Measurements from ENCODE around the gene CPOX. TPM values are rescaled to one million over a fixed set of nuclear protein-coding genes. Genes with fewer than 3 reads are reported as not detected.
A peak's percentile ranks its signal among the peaks of the same experiment; 100 is the strongest.

The CPOX gene
- total RNA-seq, 1 experiment from 2014 or later: 24.7 TPM

DNA sequence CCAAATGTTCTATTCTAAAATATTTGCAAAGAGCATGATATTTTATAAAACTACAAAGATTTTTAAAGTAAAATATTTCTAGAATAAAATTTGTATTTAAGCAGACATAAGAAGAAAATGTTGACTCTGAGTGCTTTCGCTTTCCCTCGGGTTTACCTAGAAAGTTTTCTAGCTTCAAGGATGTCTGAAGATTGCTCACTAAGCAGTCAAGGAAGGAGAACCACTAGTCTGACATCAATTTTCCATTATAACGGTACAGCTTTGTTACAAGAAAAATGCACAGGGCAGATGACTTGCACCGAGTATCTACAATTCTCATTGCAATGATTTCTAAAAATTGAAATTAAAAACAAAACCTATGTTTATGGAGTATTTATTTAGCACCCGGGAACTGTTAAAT lies 47.5 kb downstream of the CPOX start:
- Mint-ChIP-seq H3K4me1 (peaks cover 5 to 11% of the 10 kb centered on the region in 2 experiments), H3K36me3 (ENCODE audit: insufficient read depth in 1 of 3, low read depth in 3 of 3) (no peaks in the 10 kb centered on the region), H3K27me3 (ENCODE audit: low read depth) (no peaks in the 10 kb centered on the region), H3K27ac (0 out of 7 replicates have a peak overlapping the region, but pooled peaks of 1 of the 3 experiments have one; percentile 16), H3K4me3 (no peak overlapping the region), H3K9me3 (no peaks in the 10 kb centered on the region)
- Histone ChIP-seq H3K4me2 (ENCODE audit: insufficient read depth, insufficient read length, low read length) (no peak overlapping the region), H4K5ac (ENCODE audit: insufficient read length, low read depth, low read length) (no peak overlapping the region), H3K23me2 (ENCODE audit: insufficient read length, low read depth, low read length, poor library complexity, severe bottlenecking) (no peaks in the 10 kb centered on the region), H2AK5ac (ENCODE audit: insufficient read length, low read length) (no peak overlapping the region), H3K79me2 (ENCODE audit: insufficient read depth, low read length) (no peaks in the 10 kb centered on the region), H3K14ac (ENCODE audit: insufficient read depth, low read length) (no peak overlapping the region), H4K91ac (ENCODE audit: insufficient read length, low read depth, low read length) (no peak overlapping the region), H4K20me1 (ENCODE audit: control insufficient read depth, insufficient read depth, insufficient read length) (no peaks in the 10 kb centered on the region), H2AFZ (ENCODE audit: low read length) (no peak overlapping the region), H3K27me3 (ENCODE audit: insufficient read depth, low read length) (no peaks in the 10 kb centered on the region), H2BK120ac (ENCODE audit: low read depth, low read length, poor library complexity, severe bottlenecking) (no peak overlapping the region), H3K23ac (ENCODE audit: insufficient read length, low read depth, low read length) (no peak overlapping the region), H3K18ac (ENCODE audit: insufficient read length, low read depth, low read length) (no peak overlapping the region), H3K9me3 (ENCODE audit: control insufficient read depth, low read depth, low read length) (no peaks in the 10 kb centered on the region), H2BK20ac (ENCODE audit: low read depth, low read length, poor library complexity, severe bottlenecking) (no peak overlapping the region), H3K79me1 (ENCODE audit: insufficient read depth, low read depth, low read length, poor library complexity, severe bottlenecking) (no peaks in the 10 kb centered on the region), H3T11ph (ENCODE audit: low read length) (no peak overlapping the region), H3K4me1 (ENCODE audit: insufficient read depth, low read length) (no peaks in the 10 kb centered on the region; the same call in 1 of the 2 replicates), H2BK12ac (ENCODE audit: insufficient read length, low read depth, low read length) (no peak overlapping the region), H3K27ac (ENCODE audit: insufficient read length, low read depth, low read length) (no peak overlapping the region), H2BK15ac (ENCODE audit: low read depth, low read length) (no peak overlapping the region), H3K9ac (ENCODE audit: extremely low read depth, insufficient read length, low read length) (no peak overlapping the region), H2BK5ac (ENCODE audit: insufficient read length, low read length) (no peak overlapping the region), H4K8ac (replicated peaks; ENCODE audit: insufficient read length, low read depth, low read length) (no peak overlapping the region), H3K4ac (ENCODE audit: low read depth, low read length) (no peak overlapping the region), H3K56ac (ENCODE audit: insufficient read length, low read depth, low read length) (no peak overlapping the region)
- DNase-seq: no peak
- TF ChIP-seq, protein P1, sequence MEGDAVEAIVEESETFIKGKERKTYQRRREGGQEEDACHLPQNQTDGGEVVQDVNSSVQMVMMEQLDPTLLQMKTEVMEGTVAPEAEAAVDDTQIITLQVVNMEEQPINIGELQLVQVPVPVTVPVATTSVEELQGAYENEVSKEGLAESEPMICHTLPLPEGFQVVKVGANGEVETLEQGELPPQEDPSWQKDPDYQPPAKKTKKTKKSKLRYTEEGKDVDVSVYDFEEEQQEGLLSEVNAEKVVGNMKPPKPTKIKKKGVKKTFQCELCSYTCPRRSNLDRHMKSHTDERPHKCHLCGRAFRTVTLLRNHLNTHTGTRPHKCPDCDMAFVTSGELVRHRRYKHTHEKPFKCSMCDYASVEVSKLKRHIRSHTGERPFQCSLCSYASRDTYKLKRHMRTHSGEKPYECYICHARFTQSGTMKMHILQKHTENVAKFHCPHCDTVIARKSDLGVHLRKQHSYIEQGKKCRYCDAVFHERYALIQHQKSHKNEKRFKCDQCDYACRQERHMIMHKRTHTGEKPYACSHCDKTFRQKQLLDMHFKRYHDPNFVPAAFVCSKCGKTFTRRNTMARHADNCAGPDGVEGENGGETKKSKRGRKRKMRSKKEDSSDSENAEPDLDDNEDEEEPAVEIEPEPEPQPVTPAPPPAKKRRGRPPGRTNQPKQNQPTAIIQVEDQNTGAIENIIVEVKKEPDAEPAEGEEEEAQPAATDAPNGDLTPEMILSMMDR (conservative IDR thresholded peaks at IDR 0.05): no peak
- no CpG with 5 or more reads among the region's 5 CpGs for WGBS (ENCODE audit: extremely low coverage, insufficient read length, low lambda C conversion rate)

Measured in H9 (cell line).